Parathyroid adenoma (tissue), 2 donors: ENCODE data around the gene SRSF2.

Experiments
- H2AFZ ChIP-seq: fragments of 300-600 bp; sonication (generic); one replicate; pipeline ENCODE4 v1.7.0; 2017; ENCODE audit warnings: antibody characterized with exemption, mild to moderate bottlenecking
- H3K27ac ChIP-seq: fragments of 300-600 bp; sonication (generic); one replicate; pipeline ENCODE4 v1.7.0; 2017
- H3K27me3 ChIP-seq: fragments of 300-600 bp; sonication (generic); one replicate; pipeline ENCODE4 v1.7.0; 2017; ENCODE audit warnings: low read length; ENCODE audit not compliant: control insufficient read depth, insufficient read depth
- H3K36me3 ChIP-seq: fragments of 300-600 bp; sonication (generic); one replicate; pipeline ENCODE4 v1.7.0; 2017; ENCODE audit warnings: low read length; ENCODE audit not compliant: control insufficient read depth, insufficient read depth
- H3K4me1 ChIP-seq: fragments of 300-600 bp; sonication (generic); one replicate; pipeline ENCODE4 v1.7.0; 2017; ENCODE audit warnings: control low read depth
- H3K4me2 ChIP-seq: fragments of 300-600 bp; sonication (generic); one replicate; pipeline ENCODE4 v1.7.0; 2017; ENCODE audit warnings: low read length
- H3K4me3 ChIP-seq: fragments of 300-600 bp; sonication (generic); one replicate; pipeline ENCODE4 v1.7.0; 2017; ENCODE audit warnings: low read depth, low read length
- H3K79me2 ChIP-seq: fragments of 300-600 bp; sonication (generic); one replicate; pipeline ENCODE4 v1.7.0; 2017; ENCODE audit warnings: control low read depth
- H3K9ac ChIP-seq: fragments of 300-600 bp; sonication (generic); one replicate; pipeline ENCODE4 v1.7.0; 2017; ENCODE audit warnings: mild to moderate bottlenecking
- H3K9me3 ChIP-seq: fragments of 300-600 bp; sonication (generic); one replicate; pipeline ENCODE4 v1.7.0; 2017; ENCODE audit warnings: low read length; ENCODE audit not compliant: control insufficient read depth
- TF ChIP-seq, protein P1 (sequence below): fragments of 300-600 bp; sonication (generic); IDR thresholded peaks from one replicate; pipeline ENCODE4 v1.7.0; 2017; ENCODE audit warnings: antibody characterized with exemption, mild to moderate bottlenecking
- donor health status: primary hyperparathyroidism.

SRSF2 gene

DNA sequence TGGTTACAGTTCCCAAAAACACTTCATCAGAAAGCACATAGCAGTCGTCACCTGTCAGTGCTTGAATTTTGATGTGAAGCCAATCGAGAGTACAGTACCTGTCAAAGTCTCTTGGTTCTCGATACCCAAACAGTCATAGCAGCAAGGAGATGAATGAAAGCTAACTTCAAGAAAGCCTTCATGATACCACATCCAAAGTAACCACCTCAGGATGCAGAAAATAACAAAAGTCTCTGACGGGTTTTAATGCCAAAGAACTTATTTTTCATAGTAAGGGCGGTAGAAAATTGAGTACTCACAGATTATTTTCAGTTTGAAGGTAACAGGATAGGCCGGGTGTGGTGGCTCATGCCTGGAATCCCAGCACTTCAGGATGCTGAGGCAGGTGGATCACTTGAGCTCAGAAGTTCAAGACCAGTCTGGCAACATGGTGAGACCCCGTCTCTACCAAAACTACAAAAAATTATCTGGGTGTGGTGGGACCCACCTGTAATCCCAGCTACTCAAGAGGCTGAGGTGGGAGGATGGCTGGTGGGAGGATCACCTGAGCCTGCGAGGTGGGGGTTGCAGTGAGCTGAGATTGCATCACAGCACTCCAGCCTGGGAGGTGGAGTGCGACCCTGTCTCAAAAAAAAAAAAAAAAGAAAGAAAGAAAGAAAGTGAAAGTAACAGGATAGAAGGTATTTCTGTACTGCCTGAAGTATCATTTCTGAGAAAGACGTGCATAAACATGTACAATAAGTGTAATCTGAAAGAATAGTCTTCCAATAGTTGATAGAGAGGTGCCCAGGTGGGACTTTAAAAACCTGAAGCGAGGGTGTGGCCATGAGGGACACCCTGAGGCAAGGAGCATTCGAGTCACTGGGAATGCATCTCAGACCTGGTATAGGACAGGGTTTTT, 16.2 kb upstream of the SRSF2 start:
- no peaks in the 10 kb centered on the region for H3K79me2 ChIP-seq
- H3K27me3 ChIP-seq = no peaks in the 10 kb centered on the region
- TF ChIP-seq, protein P1, sequence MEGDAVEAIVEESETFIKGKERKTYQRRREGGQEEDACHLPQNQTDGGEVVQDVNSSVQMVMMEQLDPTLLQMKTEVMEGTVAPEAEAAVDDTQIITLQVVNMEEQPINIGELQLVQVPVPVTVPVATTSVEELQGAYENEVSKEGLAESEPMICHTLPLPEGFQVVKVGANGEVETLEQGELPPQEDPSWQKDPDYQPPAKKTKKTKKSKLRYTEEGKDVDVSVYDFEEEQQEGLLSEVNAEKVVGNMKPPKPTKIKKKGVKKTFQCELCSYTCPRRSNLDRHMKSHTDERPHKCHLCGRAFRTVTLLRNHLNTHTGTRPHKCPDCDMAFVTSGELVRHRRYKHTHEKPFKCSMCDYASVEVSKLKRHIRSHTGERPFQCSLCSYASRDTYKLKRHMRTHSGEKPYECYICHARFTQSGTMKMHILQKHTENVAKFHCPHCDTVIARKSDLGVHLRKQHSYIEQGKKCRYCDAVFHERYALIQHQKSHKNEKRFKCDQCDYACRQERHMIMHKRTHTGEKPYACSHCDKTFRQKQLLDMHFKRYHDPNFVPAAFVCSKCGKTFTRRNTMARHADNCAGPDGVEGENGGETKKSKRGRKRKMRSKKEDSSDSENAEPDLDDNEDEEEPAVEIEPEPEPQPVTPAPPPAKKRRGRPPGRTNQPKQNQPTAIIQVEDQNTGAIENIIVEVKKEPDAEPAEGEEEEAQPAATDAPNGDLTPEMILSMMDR = no peak
- no peaks in the 10 kb centered on the region for H3K36me3 ChIP-seq
- no peak overlapping the region for H3K27ac ChIP-seq
- no peak overlapping the region for H3K4me2 ChIP-seq
- no peaks in the 10 kb centered on the region for H3K9me3 ChIP-seq
- no peak overlapping the region for H2AFZ ChIP-seq
- peaks cover 2% of the 10 kb centered on the region for H3K4me1 ChIP-seq
- H3K9ac ChIP-seq = no peak overlapping the region
- no peak overlapping the region for H3K4me3 ChIP-seq

DNA sequence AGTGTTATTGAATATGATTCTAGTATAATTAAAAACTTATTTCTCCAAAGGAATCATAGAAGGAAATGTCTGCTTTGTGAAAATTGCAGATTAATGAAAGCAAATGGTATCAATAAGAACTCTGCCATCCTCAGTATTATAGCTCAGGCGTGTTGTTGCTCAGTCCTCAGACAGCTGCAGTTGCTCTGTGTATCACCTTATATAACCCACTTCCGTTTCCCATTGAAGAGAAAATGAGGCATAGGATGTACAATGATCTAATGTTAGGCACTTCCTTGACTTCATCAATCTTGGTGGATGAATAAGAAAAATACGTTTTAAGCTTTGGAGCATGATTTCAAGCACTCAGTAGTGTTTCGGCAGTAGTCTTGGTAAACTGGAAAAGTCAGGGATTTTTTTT, 14.9 kb upstream of the SRSF2 start:
- no peaks in the 10 kb centered on the region for H3K27me3 ChIP-seq
- no peak overlapping the region for H3K4me2 ChIP-seq
- no peak overlapping the region for H3K27ac ChIP-seq
- H3K79me2 ChIP-seq = no peaks in the 10 kb centered on the region
- no peak overlapping the region for H2AFZ ChIP-seq
- H3K9ac ChIP-seq = no peak overlapping the region
- no peaks in the 10 kb centered on the region for H3K9me3 ChIP-seq
- peaks cover 2% of the 10 kb centered on the region for H3K4me1 ChIP-seq
- H3K4me3 ChIP-seq = no peak overlapping the region
- H3K36me3 ChIP-seq = no peaks in the 10 kb centered on the region
- TF ChIP-seq, protein P1 = no peak

DNA sequence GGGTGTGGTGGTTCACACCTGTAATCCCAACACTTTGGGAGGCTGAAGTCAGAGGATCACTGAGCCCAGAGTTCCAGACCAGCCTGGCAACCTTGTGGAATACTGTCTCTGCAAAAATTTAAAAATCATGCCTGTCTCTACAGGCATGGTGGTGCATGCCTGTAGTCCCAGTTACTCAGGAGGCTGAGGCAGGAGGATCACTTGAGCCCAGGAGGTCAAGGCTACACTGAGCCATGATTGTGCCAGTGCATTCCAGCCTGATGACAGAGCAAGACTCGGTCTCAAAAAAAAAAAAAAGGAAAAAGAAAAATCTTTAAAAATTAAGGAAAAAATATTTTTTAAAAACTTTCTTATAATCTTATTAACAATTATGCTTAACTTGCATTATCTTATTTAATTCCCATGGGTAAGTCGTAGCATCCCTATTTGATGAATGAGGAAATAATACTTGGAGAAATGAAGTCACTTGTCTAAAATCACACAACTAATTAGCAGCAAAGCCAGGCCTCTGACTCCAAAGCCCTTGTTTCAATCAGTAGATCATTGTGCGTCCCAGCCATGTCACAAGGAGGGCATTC, 14.4 kb upstream of the SRSF2 start:
- Histone ChIP-seq H2AFZ (no peak overlapping the region), H3K4me2 (no peak overlapping the region), H3K4me1 (peaks cover 2% of the 10 kb centered on the region), H3K4me3 (no peak overlapping the region), H3K9me3 (no peaks in the 10 kb centered on the region), H3K36me3 (no peaks in the 10 kb centered on the region), H3K79me2 (no peaks in the 10 kb centered on the region), H3K9ac (no peak overlapping the region), H3K27me3 (no peaks in the 10 kb centered on the region), H3K27ac (no peak overlapping the region)
- TF ChIP-seq, protein P1 = no peak

DNA sequence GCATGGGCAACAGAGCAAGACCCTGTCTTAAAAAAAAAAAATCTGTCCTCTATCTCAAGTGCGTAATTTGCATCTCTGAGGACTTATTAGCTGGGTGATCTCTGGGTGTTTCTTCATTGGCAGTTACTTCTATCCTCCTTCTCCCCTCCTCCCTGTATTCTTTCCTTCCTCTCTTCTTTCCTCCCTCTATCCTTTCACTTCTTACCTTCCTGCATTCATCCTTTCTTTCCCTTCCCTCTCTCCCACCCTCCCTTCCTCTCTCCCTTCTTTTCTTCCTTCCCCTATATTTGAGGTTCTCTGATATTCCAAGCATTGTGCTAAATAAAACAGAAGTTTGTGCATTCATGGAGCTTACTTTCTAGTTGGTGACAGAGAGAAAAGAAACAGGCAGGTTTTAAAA, 11.5 kb upstream of the SRSF2 start:
- no peak overlapping the region for H3K4me2 ChIP-seq
- TF ChIP-seq, protein P1 = no peak
- no peaks in the 10 kb centered on the region for H3K36me3 ChIP-seq
- H2AFZ ChIP-seq = no peak overlapping the region
- no peaks in the 10 kb centered on the region for H3K27me3 ChIP-seq
- H3K4me3 ChIP-seq = no peak overlapping the region
- H3K9me3 ChIP-seq = no peaks in the 10 kb centered on the region
- H3K79me2 ChIP-seq = no peaks in the 10 kb centered on the region
- no peak overlapping the region for H3K9ac ChIP-seq
- H3K27ac ChIP-seq = no peak overlapping the region
- no peaks in the 10 kb centered on the region for H3K4me1 ChIP-seq
